ENCODE measurements around the gene AK2. TPM values are rescaled to one million over a fixed set of nuclear protein-coding genes. Genes with fewer than 3 reads are reported as not detected.

Gene AK2
- total and polyA plus RNA-seq, 2 donors (not counting 1 experiment from before 2014, with no cell fraction given): 62.6 to 141 TPM

DNA sequence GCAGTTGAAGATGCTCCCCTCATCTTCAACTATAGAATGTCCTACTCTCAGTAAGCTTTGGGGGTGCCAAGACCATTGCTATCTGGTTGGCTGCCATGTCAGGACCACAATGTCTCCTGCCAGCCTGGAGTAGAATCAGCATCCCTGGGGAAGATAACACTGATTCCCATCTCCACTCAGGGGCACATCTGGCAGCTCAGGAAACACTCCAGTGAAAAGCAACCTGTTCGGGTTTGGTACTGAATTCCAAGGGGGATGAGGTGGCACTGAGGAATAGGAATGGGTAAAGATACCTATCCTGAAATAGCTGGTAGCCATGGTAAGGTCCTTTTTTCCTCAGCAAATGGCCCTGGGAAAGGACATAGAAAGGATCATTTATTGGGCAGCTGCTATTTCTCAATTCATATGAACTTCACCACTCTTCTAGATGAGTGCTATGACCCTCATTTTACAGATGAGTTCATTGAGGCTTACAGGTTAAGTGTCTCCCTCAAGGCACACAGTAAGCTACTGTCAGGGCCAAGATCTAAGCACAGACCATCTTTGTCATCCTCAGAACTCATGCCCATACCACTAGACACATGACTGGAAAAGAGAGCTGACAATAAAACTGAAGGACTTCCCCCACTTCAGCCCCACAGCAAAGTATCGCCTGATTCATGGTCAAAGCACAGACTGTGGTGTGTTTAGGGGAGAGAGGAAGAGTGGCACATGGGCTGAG is 31.4 kb downstream of the AK2 start:
- Histone ChIP-seq H3K27ac (ENCODE audit: insufficient read depth, low read length) (no peak overlapping the region), H3K27me3 (ENCODE audit: control insufficient read depth, insufficient read depth, low read length) (no peaks in the 10 kb centered on the region), H2AFZ (ENCODE audit: low read length) (no peak overlapping the region), H3K4me1 (ENCODE audit: control insufficient read depth, extremely low read depth, insufficient read depth, low read length) (peaks cover 3% of the 10 kb centered on the region), H3K9ac (ENCODE audit: insufficient read depth, low read length) (no peak overlapping the region), H3K79me2 (ENCODE audit: control insufficient read depth, insufficient read depth, low read length) (no peaks in the 10 kb centered on the region), H4K20me1 (ENCODE audit: control insufficient read depth, extremely low read depth, insufficient read depth, low read length) (no peaks in the 10 kb centered on the region), H3K4me2 (ENCODE audit: extremely low read depth, insufficient read depth, low read length) (no peak overlapping the region), H3K9me3 (ENCODE audit: control insufficient read depth, insufficient read depth, low read depth, low read length) (no peaks in the 10 kb centered on the region), H3K4me3 (replicated peaks in 1 of 4; ENCODE audit: control extremely low read depth in 1 of 4, insufficient read depth in 1 of 4, low read depth in 3 of 4, low read length in 4 of 4) (no peak overlapping the region), H3K36me3 (ENCODE audit: control insufficient read depth, insufficient read depth, low read length) (peaks cover 3% of the 10 kb centered on the region)
- DNase-seq (ENCODE audit: low read depth in 2 of 2): no peak
- TF ChIP-seq, protein P1, sequence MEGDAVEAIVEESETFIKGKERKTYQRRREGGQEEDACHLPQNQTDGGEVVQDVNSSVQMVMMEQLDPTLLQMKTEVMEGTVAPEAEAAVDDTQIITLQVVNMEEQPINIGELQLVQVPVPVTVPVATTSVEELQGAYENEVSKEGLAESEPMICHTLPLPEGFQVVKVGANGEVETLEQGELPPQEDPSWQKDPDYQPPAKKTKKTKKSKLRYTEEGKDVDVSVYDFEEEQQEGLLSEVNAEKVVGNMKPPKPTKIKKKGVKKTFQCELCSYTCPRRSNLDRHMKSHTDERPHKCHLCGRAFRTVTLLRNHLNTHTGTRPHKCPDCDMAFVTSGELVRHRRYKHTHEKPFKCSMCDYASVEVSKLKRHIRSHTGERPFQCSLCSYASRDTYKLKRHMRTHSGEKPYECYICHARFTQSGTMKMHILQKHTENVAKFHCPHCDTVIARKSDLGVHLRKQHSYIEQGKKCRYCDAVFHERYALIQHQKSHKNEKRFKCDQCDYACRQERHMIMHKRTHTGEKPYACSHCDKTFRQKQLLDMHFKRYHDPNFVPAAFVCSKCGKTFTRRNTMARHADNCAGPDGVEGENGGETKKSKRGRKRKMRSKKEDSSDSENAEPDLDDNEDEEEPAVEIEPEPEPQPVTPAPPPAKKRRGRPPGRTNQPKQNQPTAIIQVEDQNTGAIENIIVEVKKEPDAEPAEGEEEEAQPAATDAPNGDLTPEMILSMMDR (conservative IDR thresholded peaks at IDR 0.05 in 1 of 2, IDR thresholded peaks at IDR 0.05 in 1 of 2; ENCODE audit: low read depth in 1 of 2, low read length in 2 of 2): no peak
- TF ChIP-seq EZH2 (IDR thresholded peaks at IDR 0.05; ENCODE audit: low read length, missing control alignments): no peak

DNA sequence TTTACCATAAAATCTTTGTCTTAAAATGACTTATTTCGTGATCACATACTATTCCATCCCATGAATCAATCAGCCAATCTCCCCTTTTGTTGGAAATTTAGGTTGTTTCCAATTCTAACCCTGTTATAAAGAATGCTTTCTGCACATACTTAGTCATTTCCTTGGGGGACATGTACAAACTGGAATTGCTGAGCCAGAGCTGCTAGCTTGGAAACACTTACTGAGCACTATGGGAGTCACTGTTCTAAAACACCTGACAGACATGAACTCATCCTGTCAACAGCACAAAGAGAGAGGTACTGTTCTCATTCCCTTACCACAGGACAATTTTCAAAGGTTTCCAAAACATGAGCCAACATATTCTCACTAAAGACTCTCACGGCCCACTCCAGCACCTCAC is 32.1 kb downstream of the AK2 start:
- Histone ChIP-seq H3K9ac (ENCODE audit: insufficient read depth, low read length) (no peak overlapping the region), H3K36me3 (ENCODE audit: control insufficient read depth, insufficient read depth, low read length) (peaks cover 3% of the 10 kb centered on the region), H3K4me1 (ENCODE audit: control insufficient read depth, extremely low read depth, insufficient read depth, low read length) (peaks cover 3% of the 10 kb centered on the region)

DNA sequence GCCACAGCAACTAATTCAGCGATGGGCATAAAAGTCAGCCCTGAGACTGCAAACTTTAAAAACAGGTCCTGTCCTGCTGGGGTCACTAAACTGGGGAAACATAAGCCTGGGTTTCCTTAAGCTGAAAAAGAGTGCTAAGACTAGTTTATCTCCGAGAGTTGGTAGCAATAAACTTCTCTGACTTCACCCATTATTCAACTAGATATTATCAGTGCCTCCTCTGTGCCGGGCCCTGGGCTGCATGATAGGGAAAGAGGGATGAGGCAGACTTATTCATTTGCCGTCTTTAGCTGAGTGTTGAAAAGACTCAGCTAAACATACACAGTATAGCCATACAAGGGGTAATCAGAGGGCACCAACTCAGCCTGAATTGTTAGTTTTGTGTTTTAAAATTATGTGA is 33.0 kb downstream of the AK2 start:
- no peak for TF ChIP-seq EZH2 (IDR thresholded peaks at IDR 0.05; ENCODE audit: low read length, missing control alignments)
- TF ChIP-seq, protein P1 (conservative IDR thresholded peaks at IDR 0.05 in 1 of 2, IDR thresholded peaks at IDR 0.05 in 1 of 2; ENCODE audit: low read depth in 1 of 2, low read length in 2 of 2): no peak
- Histone ChIP-seq H4K20me1 (ENCODE audit: control insufficient read depth, extremely low read depth, insufficient read depth, low read length) (no peaks in the 10 kb centered on the region), H3K4me3 (replicated peaks in 1 of 4; ENCODE audit: control extremely low read depth in 1 of 4, insufficient read depth in 1 of 4, low read depth in 3 of 4, low read length in 4 of 4) (no peak overlapping the region), H3K27me3 (ENCODE audit: control insufficient read depth, insufficient read depth, low read length) (no peaks in the 10 kb centered on the region), H3K4me1 (ENCODE audit: control insufficient read depth, extremely low read depth, insufficient read depth, low read length) (peaks cover 8% of the 10 kb centered on the region), H3K79me2 (ENCODE audit: control insufficient read depth, insufficient read depth, low read length) (no peaks in the 10 kb centered on the region), H3K9me3 (ENCODE audit: control insufficient read depth, insufficient read depth, low read depth, low read length) (no peaks in the 10 kb centered on the region), H3K27ac (ENCODE audit: insufficient read depth, low read length) (no peak overlapping the region), H2AFZ (ENCODE audit: low read length) (no peak overlapping the region), H3K9ac (ENCODE audit: insufficient read depth, low read length) (no peak overlapping the region), H3K36me3 (ENCODE audit: control insufficient read depth, insufficient read depth, low read length) (peaks cover 3% of the 10 kb centered on the region), H3K4me2 (ENCODE audit: extremely low read depth, insufficient read depth, low read length) (no peak overlapping the region)
- no peak for DNase-seq (ENCODE audit: low read depth in 2 of 2)

More for the DNA sequence above, 32.1 kb downstream of the AK2 start:
- Histone ChIP-seq H3K4me3 (replicated peaks in 1 of 4; ENCODE audit: control extremely low read depth in 1 of 4, insufficient read depth in 1 of 4, low read depth in 3 of 4, low read length in 4 of 4) (no peak overlapping the region), H3K27ac (ENCODE audit: insufficient read depth, low read length) (no peak overlapping the region), H3K4me2 (ENCODE audit: extremely low read depth, insufficient read depth, low read length) (no peak overlapping the region), H4K20me1 (ENCODE audit: control insufficient read depth, extremely low read depth, insufficient read depth, low read length) (no peaks in the 10 kb centered on the region), H3K9me3 (ENCODE audit: control insufficient read depth, insufficient read depth, low read depth, low read length) (no peaks in the 10 kb centered on the region), H3K79me2 (ENCODE audit: control insufficient read depth, insufficient read depth, low read length) (no peaks in the 10 kb centered on the region), H2AFZ (ENCODE audit: low read length) (no peak overlapping the region), H3K27me3 (ENCODE audit: control insufficient read depth, insufficient read depth, low read length) (no peaks in the 10 kb centered on the region)
- peak in 1 of 2 donors; percentile 42 for DNase-seq (ENCODE audit: low read depth in 2 of 2)
- TF ChIP-seq, protein P1 (conservative IDR thresholded peaks at IDR 0.05 in 1 of 2, IDR thresholded peaks at IDR 0.05 in 1 of 2; ENCODE audit: low read depth in 1 of 2, low read length in 2 of 2): no peak
- TF ChIP-seq EZH2 (IDR thresholded peaks at IDR 0.05; ENCODE audit: low read length, missing control alignments): no peak

Data from fibroblast of lung (primary cell).